Activated naive CD8-positive, alpha-beta T cell treated with anti-CD3 and anti-CD28 coated beads, Interleukin-2, amount 50 U/mL, for 24 hours (primary cell): Measurements from ENCODE around the gene RAB3A.
"Not testable (repeated sequence)": the region's sequence is repeated elsewhere in the genome, so short reads cannot be mapped to it uniquely, and the experiment has no call there.

Experiments used
- ATAC-seq: fragments of 150-1000 bp; cut with Tn5 transposase; one replicate; pipeline ENCODE4 v1.10.0; 2021
- DNase-seq: peaks from one replicate; pipeline ENCODE4 v3.0.0; 2021
- H3K27ac Mint-ChIP-seq: one replicate; pipeline ENCODE4 v1.8.0; 2021; ENCODE audit warnings: mild to moderate bottlenecking, mixed read lengths
- H3K27me3 Mint-ChIP-seq: one replicate; pipeline ENCODE4 v1.8.0; 2021; ENCODE audit warnings: mixed read lengths
- H3K36me3 Mint-ChIP-seq: one replicate; pipeline ENCODE4 v1.8.0; 2021; ENCODE audit warnings: low read depth, mixed read lengths
- H3K4me1 Mint-ChIP-seq: one replicate; pipeline ENCODE4 v1.8.0; 2021; ENCODE audit warnings: mixed read lengths
- H3K4me3 Mint-ChIP-seq: one replicate; pipeline ENCODE4 v1.8.0; 2021; ENCODE audit warnings: mild to moderate bottlenecking, moderate library complexity, mixed read lengths
- H3K9me3 Mint-ChIP-seq: one replicate; pipeline ENCODE4 v1.8.0; 2021; ENCODE audit warnings: mixed read lengths

The RAB3A gene

DNA sequence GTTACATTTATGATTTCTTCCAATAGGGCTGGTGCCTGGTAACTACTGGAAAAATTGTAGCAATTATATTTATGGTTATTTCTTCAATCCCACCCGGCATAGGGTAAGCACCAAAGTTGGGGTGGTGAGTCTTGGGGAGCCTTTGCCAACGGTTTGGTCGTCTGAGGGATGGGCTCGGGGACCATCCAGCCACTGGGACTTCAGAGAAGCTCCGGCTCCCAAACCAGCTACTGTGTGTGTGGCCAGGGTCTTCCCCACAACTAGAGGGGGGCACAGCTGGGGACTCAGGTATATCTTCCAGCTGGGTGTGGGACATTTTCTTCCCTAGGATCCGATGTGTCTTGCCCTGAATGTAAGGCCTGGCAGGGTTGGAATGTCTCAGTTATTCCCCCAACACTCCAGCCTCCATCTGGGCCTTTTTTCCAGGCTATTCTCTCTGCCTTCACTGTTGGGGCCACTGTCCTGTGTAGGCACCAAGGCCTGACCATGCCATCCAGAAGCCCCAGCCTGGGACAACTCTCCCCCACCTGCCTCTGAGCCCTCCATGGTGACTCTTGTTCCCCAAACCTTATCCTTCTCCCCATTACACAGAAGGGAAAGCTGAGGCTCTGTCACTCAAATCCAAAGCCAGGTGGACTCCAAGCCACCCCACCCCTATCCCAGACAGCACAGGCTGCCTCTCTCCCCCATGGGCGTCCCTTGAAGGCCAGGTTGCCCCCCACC, 31.4 kb downstream of the RAB3A start:
- Mint-ChIP-seq H3K4me3 (peak overlapping the region; percentile 29), H3K27ac (peak overlapping the region; percentile 39), H3K4me1 (peaks cover 40% of the 10 kb centered on the region), H3K27me3 (no peaks in the 10 kb centered on the region), H3K36me3 (peaks cover 15% of the 10 kb centered on the region), H3K9me3 (no peaks in the 10 kb centered on the region)
- no peak for ATAC-seq
- DNase-seq, result no peak

DNA sequence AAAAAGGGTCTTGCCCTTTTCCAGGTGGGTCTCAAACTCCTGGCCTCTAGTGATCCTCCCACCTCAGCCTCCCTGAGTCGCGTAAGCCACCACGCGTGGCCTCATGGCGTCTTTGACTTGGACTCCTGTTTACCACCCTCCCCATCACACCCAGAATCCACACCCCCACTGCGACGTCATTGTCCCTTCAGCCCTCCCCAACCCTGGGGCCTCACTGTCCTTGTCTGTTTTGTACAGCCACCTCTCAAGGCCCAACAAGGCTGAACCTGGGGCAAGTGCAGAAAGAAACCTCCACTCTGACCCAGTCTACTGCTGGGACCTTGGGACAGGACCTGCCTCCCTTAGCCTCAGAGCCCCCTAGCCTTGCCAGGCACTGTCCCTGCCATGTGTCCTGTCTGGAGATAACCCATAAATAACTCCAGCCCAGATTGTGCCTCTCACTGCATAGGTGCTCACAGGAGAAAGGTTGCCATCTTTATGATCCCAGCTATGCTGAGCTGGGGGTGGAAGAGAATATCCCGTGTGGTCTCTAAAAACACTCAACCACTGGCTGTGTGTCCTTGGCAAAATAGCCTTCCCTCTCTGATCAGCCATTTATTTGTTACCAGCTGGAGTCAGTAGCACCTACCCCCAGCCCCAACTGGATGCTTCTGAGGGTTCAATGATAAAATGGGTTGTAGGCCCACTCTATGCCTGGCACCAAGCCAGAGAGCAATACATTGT, 32.1 kb downstream of the RAB3A start:
- H3K4me3 Mint-ChIP-seq, result no peak overlapping the region
- peaks cover 40% of the 10 kb centered on the region for H3K4me1 Mint-ChIP-seq
- H3K27ac Mint-ChIP-seq, result peak overlapping the region; percentile 68
- H3K27me3 Mint-ChIP-seq, result no peaks in the 10 kb centered on the region
- H3K36me3 Mint-ChIP-seq, result peaks cover 15% of the 10 kb centered on the region
- no peaks in the 10 kb centered on the region for H3K9me3 Mint-ChIP-seq
- DNase-seq (no peak), ATAC-seq (no peak)

DNA sequence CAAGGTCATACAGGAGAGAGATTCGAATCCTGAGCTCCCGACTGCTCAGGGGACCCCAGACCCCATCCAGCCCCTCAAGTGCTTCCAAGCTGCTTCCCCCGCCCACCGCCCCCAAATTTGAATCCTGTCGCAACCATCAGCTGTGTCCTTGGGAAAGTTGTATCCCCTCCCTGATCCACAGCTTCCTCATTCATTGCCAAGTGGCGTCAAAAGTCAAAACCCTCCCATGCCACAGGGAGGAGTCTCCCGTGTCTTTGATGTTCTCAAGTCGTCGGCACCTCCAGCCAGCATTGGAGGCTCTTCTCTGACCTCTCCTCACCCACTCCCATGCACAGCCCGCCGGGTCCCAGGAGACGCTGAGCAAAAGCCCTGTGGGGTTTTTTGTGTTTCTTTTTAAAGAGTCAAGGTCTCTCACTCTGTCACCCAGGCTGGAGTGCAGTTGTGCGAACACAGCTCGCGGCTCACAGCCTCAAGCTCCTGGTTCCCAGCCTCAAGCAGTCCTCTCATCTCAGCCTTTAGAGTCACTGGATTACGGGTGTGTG, 33.1 kb downstream of the RAB3A start:
- H3K36me3 Mint-ChIP-seq, result peaks cover 16% of the 10 kb centered on the region
- DNase-seq (no peak), ATAC-seq (no peak)
- no peaks in the 10 kb centered on the region for H3K27me3 Mint-ChIP-seq
- H3K27ac Mint-ChIP-seq, result peak overlapping the region; percentile 63
- no peaks in the 10 kb centered on the region for H3K9me3 Mint-ChIP-seq
- H3K4me3 Mint-ChIP-seq, result no peak overlapping the region
- H3K4me1 Mint-ChIP-seq, result peaks cover 37% of the 10 kb centered on the region

DNA sequence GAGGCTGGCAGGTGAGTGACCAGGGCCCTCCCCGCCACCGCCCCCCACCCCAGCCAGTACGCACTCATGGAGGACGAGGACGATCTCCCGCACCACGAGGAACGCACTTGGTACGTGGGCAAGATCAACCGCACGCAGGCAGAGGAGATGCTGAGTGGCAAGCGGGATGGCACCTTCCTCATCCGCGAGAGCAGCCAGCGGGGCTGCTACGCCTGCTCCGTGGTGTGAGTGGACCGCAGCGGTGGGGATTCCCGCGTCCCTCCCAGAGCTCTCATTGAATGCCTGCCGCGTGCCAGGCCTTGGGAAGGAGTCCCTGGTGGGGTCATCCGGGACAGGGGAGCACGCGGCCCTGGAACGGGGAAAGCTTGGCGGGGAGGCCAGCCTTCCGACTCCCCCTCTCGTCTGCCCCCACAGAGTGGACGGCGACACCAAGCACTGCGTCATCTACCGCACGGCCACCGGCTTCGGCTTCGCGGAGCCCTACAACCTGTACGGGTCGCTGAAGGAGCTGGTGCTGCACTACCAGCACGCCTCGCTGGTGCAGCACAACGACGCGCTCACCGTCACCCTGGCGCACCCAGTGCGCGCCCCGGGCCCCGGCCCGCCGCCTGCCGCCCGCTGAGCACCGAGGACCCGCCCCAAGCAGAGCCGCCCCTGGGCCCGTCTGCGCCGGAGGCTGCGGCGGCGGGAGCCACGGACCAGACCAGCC, 35.0 kb downstream of the RAB3A start:
- H3K4me1 Mint-ChIP-seq, result peaks cover 25% of the 10 kb centered on the region

DNA sequence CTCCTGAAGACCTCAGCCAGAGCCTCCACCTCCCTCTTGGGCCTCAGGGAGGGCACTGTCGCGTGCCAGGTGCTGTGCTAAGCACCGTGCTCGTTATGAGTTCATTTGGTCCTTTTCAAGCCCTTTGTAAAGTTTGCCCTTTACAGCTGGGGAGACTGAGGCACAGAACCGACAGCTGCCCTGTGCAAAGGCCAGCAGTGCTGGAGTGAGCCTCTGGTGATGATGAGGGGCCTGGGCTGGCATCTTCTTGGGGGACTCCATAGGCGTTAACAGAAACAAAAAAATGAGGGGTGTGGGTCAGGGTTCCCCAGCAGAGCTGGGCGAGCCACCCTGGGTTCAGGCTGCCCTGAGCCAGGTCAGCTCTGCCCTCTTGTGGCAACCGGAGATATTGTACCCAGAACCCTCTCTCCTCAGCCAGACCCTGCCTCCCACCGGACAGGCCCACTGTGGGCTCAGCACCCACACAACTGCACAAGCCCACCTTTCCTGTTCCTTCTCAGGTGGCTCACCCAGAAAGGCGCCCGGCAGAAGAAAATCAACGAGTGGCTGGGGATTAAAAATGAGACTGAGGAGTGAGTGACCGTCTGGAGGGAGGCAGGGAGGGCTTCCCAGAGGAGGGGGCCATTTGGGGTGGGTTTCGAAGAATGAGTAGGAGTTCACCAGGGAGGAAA, 35.7 kb downstream of the RAB3A start:
- H3K27ac Mint-ChIP-seq, result no peak overlapping the region
- H3K36me3 Mint-ChIP-seq, result peaks cover 23% of the 10 kb centered on the region
- H3K4me1 Mint-ChIP-seq, result peaks cover 20% of the 10 kb centered on the region
- no peaks in the 10 kb centered on the region for H3K27me3 Mint-ChIP-seq
- no peak overlapping the region for H3K4me3 Mint-ChIP-seq
- H3K9me3 Mint-ChIP-seq, result no peaks in the 10 kb centered on the region
- ATAC-seq (peak; percentile 89), DNase-seq (peak; percentile 71)

More for the DNA sequence above, 35.0 kb downstream of the RAB3A start:
- no peaks in the 10 kb centered on the region for H3K9me3 Mint-ChIP-seq
- ATAC-seq, result no peak
- no peak overlapping the region for H3K4me3 Mint-ChIP-seq
- no peak for DNase-seq
- no peaks in the 10 kb centered on the region for H3K27me3 Mint-ChIP-seq
- H3K27ac Mint-ChIP-seq, result no peak overlapping the region
- peaks cover 20% of the 10 kb centered on the region for H3K36me3 Mint-ChIP-seq

DNA sequence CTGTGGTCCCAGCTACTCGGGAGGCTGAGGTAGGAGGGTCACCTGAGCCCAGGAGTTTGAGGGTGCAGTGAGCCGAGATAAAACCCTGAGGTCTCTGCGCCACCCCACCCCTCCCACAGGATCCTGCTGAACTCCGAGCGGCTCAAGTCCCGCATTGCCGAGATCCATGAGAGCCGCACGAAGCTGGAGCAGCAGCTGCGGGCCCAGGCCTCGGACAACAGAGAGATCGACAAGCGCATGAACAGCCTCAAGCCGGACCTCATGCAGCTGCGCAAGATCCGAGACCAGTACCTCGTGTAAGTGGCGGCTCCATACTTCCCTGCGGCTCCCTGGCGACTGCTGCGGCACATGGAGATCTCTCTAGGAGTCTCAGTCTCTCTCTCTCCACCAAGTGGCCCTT, 36.8 kb downstream of the RAB3A start:
- no peak overlapping the region for H3K4me3 Mint-ChIP-seq

DNA sequence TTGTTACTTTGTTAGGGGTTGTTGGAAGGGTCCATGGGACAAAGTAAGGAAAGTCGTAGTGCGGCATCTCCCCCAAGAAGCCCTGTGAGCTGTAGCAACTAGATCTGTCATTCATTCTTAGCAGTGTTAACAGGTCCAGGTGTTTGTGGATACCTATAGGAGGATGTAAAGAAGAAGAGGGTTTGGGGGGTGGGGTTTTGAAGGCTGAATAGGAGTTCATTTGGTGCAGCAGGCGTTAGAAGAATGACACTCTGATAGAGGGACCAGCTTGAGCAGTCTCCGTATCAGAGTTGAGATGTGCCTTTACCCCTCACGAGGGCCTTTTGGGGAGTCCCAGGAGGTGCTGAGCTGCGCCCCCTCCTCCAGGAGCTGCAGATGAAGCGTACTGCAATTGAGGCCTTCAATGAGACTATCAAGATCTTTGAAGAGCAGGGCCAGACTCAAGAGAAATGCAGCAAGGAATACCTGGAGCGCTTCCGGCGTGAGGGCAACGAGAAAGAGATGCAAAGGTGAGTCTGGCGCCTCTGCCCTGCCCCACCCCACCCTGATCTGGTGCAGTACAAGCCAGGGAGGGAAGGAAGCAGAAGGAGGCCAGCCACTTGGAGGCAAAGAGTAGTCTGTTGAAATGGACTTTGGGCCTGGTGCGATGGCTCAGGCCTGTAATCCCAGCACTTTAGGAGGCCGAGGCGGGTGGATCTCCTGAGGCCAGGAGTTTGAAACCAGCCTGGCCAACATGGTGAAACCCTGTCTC, 37.9 kb downstream of the RAB3A start:
- ATAC-seq, result no peak
- H3K27me3 Mint-ChIP-seq, result no peaks in the 10 kb centered on the region
- H3K4me3 Mint-ChIP-seq, result no peak overlapping the region
- no peak for DNase-seq
- peaks cover 23% of the 10 kb centered on the region for H3K36me3 Mint-ChIP-seq
- peaks cover 12% of the 10 kb centered on the region for H3K4me1 Mint-ChIP-seq
- H3K9me3 Mint-ChIP-seq, result no peaks in the 10 kb centered on the region
- no peak overlapping the region for H3K27ac Mint-ChIP-seq

More for the DNA sequence above, 36.8 kb downstream of the RAB3A start:
- no peak for ATAC-seq
- no peaks in the 10 kb centered on the region for H3K9me3 Mint-ChIP-seq
- H3K4me1 Mint-ChIP-seq, result peaks cover 15% of the 10 kb centered on the region
- peaks cover 26% of the 10 kb centered on the region for H3K36me3 Mint-ChIP-seq
- H3K27me3 Mint-ChIP-seq, result no peaks in the 10 kb centered on the region
- DNase-seq, result no peak
- H3K27ac Mint-ChIP-seq, result no peak overlapping the region

DNA sequence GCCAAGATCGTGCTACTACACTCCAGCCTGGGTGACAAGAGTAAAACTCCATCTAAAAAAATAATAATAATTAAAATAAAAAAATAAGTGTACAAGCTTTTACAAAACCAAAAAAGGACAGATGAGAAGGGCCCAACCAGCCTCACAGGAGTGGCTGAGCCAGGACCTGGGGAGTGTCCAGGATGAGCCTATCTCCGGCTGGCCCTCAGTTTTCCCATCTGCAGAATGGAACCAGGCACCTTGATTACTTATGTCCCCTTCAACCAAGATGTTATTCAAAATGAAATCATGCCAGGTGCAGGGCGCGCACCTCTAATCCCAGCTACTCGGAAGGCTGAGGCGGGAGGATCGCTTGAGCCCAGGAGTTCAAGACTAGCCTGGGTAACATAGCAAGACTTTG, 39.8 kb downstream of the RAB3A start:
- DNase-seq (no peak), ATAC-seq (no peak)
- Mint-ChIP-seq H3K36me3 (peaks cover 24% of the 10 kb centered on the region), H3K4me3 (no peak overlapping the region), H3K27ac (no peak overlapping the region), H3K4me1 (peaks cover 15% of the 10 kb centered on the region), H3K27me3 (no peaks in the 10 kb centered on the region), H3K9me3 (no peaks in the 10 kb centered on the region)

DNA sequence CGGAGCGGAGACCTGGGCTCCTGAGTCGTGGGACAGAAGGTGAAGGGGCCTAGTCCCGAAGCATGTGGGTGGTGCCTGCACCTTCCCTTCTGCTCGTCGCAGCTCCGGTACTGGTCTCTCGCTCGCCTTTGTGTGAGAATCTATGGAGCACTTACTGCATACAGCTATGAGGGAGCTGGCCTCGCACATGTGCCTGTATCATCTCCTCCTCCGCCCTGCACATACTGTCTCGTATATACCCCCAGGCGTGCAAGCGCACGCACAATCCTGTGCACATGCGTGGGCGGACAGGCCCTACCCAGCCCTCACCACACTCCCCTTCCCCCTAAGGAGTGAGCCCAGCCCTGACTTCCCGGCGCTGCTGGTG, 42.2 kb downstream of the RAB3A start:
- DNase-seq (no peak), ATAC-seq (peak; percentile 11)
- H3K4me1 Mint-ChIP-seq, result peaks cover 9% of the 10 kb centered on the region
- peak overlapping the region; percentile 43 for H3K4me3 Mint-ChIP-seq
- H3K36me3 Mint-ChIP-seq, result peaks cover 18% of the 10 kb centered on the region
- H3K9me3 Mint-ChIP-seq, result no peaks in the 10 kb centered on the region
- no peaks in the 10 kb centered on the region for H3K27me3 Mint-ChIP-seq
- no peak overlapping the region for H3K27ac Mint-ChIP-seq

DNA sequence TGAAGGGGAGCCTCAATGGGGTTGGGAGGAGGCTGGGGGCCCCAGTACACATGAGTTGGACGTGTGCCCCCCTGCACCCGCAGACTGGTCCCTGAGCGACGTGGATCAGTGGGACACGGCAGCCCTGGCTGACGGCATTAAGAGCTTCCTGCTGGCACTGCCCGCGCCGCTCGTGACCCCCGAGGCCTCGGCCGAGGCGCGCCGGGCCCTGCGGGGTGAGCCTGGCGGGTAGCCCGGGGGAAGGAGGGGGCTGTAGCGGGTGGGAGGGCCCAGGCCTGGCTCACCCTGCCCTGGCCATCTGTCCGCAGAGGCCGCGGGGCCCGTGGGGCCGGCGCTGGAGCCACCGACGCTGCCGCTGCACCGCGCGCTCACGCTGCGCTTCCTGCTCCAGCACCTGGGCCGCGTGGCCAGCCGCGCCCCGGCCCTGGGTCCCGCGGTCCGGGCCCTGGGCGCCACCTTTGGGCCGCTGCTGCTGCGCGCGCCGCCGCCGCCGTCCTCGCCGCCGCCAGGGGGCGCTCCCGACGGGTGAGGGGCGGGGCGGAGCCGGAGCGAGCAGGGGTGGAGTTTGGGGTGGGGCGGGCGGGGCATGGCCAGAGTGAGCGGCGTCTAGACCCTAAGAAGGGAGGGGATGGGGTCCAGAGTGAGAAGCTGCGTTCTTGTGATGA, 42.7 kb downstream of the RAB3A start:
- peak; percentile 83 for ATAC-seq
- peak overlapping the region; percentile 42 for H3K27ac Mint-ChIP-seq
- peak; percentile 86 for DNase-seq
- peaks cover 17% of the 10 kb centered on the region for H3K36me3 Mint-ChIP-seq
- H3K4me3 Mint-ChIP-seq, result peak overlapping the region; percentile 75
- no peaks in the 10 kb centered on the region for H3K27me3 Mint-ChIP-seq
- H3K9me3 Mint-ChIP-seq, result no peaks in the 10 kb centered on the region
- peaks cover 9% of the 10 kb centered on the region for H3K4me1 Mint-ChIP-seq

DNA sequence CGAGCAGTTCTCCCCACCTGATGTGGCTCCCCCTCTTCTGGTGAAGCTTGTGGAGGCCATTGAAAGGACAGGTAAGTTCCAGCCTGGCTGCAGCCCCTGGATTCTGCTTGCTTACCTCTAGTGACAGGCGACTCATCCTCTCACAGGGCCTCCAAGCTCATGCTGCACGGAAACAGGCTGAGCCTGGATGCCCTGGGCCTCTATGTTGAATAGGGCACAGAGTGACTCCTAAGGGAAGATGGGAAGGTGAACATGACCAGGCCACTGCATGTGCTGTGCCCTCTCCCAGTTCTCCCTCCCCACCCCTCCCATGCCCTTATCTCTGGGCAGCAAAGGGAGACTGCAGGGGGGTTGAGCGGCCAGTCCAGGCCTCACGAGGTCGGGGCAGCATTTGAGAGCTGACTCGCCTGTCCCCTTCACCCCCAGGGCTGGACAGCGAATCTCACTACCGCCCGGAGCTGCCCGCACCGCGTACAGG, 43.3 kb downstream of the RAB3A start:
- DNase-seq (no peak), ATAC-seq (peak; percentile 10)
- peak overlapping the region; percentile 75 for H3K4me3 Mint-ChIP-seq
- peaks cover 12% of the 10 kb centered on the region for H3K36me3 Mint-ChIP-seq
- no peaks in the 10 kb centered on the region for H3K27me3 Mint-ChIP-seq
- peaks cover 9% of the 10 kb centered on the region for H3K4me1 Mint-ChIP-seq
- no peaks in the 10 kb centered on the region for H3K9me3 Mint-ChIP-seq
- peak overlapping the region; percentile 42 for H3K27ac Mint-ChIP-seq

DNA sequence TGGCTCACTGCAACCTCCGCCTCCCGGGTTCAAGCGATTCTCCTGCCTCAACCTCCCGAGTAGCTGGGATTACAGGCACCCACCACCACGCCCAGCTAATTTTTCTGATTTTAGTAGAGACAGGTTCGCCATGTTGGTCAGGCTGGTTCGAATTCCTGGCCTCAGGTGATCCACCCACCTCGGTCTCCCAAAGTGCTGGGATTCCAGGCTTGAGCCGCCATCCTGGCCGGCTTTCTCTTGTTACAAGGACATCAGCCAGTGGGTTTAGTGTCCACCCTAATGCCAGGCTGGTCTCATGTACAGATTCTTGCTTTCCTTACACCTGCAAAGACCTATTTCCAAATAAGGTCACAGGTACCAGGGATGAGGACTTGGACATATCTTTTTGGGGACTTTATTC, 44.0 kb downstream of the RAB3A start:
- Mint-ChIP-seq H3K4me3 (no peak overlapping the region), H3K36me3 (peaks cover 11% of the 10 kb centered on the region), H3K27ac (no peak overlapping the region), H3K9me3 (no peaks in the 10 kb centered on the region), H3K4me1 (peaks cover 9% of the 10 kb centered on the region), H3K27me3 (no peaks in the 10 kb centered on the region)
- ATAC-seq (no peak), DNase-seq (no peak)

DNA sequence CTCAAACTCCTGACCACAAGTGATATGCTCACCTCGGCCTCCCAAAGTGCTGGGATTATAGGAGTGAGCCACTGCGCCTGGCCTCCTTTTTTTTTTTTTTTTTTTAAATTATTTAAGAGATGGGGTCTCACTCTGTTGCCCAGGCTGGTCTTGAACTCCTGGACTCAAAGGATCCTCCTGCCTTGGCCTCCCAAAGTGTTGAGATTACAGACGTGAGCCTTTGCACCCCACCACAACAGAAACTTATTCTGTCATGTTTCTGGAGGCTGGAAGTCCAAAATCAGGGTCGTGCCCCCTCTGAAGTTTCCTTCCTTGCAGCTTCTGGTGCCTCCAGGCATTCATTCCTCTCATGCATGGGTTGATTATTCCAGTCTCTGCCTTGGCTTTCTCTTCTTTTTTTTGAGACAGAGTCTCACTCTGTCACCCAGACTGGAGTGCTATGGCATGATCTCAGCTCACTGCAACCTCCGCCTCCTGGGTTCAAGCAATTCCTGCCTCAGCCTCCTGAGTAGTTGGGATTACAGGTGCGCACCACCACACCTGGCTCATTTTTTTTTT, 44.7 kb downstream of the RAB3A start:
- Mint-ChIP-seq H3K4me1 (peaks cover 15% of the 10 kb centered on the region), H3K36me3 (peaks cover 11% of the 10 kb centered on the region)
- DNase-seq, H3K27me3 Mint-ChIP-seq, H3K27ac Mint-ChIP-seq, H3K4me3 Mint-ChIP-seq, ATAC-seq, H3K9me3 Mint-ChIP-seq: not testable (repeated sequence)
